HepG2 (cell line): ENCODE results near the gene UCN3. TPM values are rescaled to one million over a fixed set of nuclear protein-coding genes. Genes with fewer than 3 reads are reported as not detected.

Source experiments
- ATAC-seq: fragments of 200-7000 bp; cut with Tn5 transposase; 3 replicates; pipeline ENCODE4 v1.9.1; 2020; ENCODE audit warnings: mild to moderate bottlenecking, moderate library complexity
- BruUV-seq: library from RNA; stranded (reverse); fragments of 400-500 nt; replicated peaks from 2 replicates; lab custom pipeline; 2021; lab: Mats Ljungman, UMichigan
- CTCF ChIA-PET: fragments of 300-600 bp; formaldehyde crosslinking; extraction: SDS; loops from one replicate; lab custom pipeline; 2021; ENCODE audit warnings: low total read pairs, inconsistent platforms, low intra/inter-chr PET ratio; lab: Yijun Ruan, JAX
- POLR2A ChIA-PET: fragments of 350-600 bp; sonication (Branson Sonifier 250); formaldehyde crosslinking; loops from one replicate; lab custom pipeline; 2020; ENCODE audit warnings: antibody characterized with exemption, inconsistent platforms; lab: Yijun Ruan, JAX
- DNase-seq: peaks from one replicate; pipeline ENCODE4 v3.0.0-alpha.2; 2015; ENCODE audit warnings: low spot score
- FAIRE-seq: peaks from 3 replicates; lab custom pipeline; 2011; peaks lifted over from hg19 to GRCh38; lab: Jason Lieb, UNC
- H2AFZ ChIP-seq: one replicate; pipeline ENCODE4 v1.6.1; 2011; ENCODE audit warnings: low read length, inconsistent platforms
- H3K27ac ChIP-seq: fragments of 300-600 bp; 3 replicates; pipeline ENCODE4 v1.8.0; 2011; ENCODE audit warnings: mixed run types, mild to moderate bottlenecking, mixed read lengths, low read length, inconsistent platforms; ENCODE audit not compliant: insufficient read depth; ENCODE audit errors: extremely low read length
- H3K27me3 ChIP-seq, 2 experiments: fragments of 200-600 bp in 1 of 2; 2 replicates in 1 of 2; 3 replicates in 1 of 2; pipeline versions ENCODE4 v1.6.0 to v1.8.0; 2011; ENCODE audit warnings: low read length in 2 of 2, mild to moderate bottlenecking in 2 of 2, moderate library complexity in 2 of 2, inconsistent platforms in 1 of 2; ENCODE audit not compliant: insufficient read depth in 2 of 2, control insufficient read depth in 1 of 2
- H3K36me3 ChIP-seq, 2 experiments: fragments of 200-600 bp in 1 of 2; replicated peaks in 1 of 2; 2 replicates in 1 of 2; 3 replicates in 1 of 2; pipeline versions ENCODE4 v1.5.1 to v1.8.0; 2011; ENCODE audit warnings: low read length in 2 of 2, inconsistent platforms in 1 of 2; ENCODE audit not compliant: insufficient read depth in 2 of 2, control insufficient read depth in 1 of 2
- H3K4me1 ChIP-seq: 2 replicates; pipeline ENCODE4 v1.5.1; 2012; ENCODE audit warnings: low read length, inconsistent platforms; ENCODE audit not compliant: insufficient read depth
- H3K4me2 ChIP-seq: 2 replicates; pipeline ENCODE4 v1.6.0; 2011; ENCODE audit warnings: low read depth, low read length, inconsistent platforms
- H3K4me3 ChIP-seq, 3 experiments: fragments of 200-600 bp in 1 of 3; sonication (generic), shearing (Covaris generic) in 1 of 3; replicated peaks in 1 of 3; 2 replicates each; pipeline ENCODE4 v1.5.1; 2011 to 2016; ENCODE audit warnings: low read length in 3 of 3, inconsistent platforms in 2 of 3, low read depth in 2 of 3, mild to moderate bottlenecking in 2 of 3, control low read depth in 1 of 3, mixed read lengths in 1 of 3; ENCODE audit not compliant: insufficient read depth in 1 of 3
- H3K79me2 ChIP-seq: one replicate; pipeline ENCODE4 v1.6.1; 2011; ENCODE audit warnings: low read length, inconsistent platforms; ENCODE audit not compliant: insufficient read depth
- H3K9ac ChIP-seq: 2 replicates; pipeline ENCODE4 v1.6.0; 2011; ENCODE audit warnings: mild to moderate bottlenecking, low read depth, low read length, inconsistent platforms; ENCODE audit not compliant: insufficient read depth
- H3K9me3 ChIP-seq: 2 replicates; pipeline ENCODE4 v1.5.1; 2012; ENCODE audit warnings: mild to moderate bottlenecking, low read length
- H4K20me1 ChIP-seq: 2 replicates; pipeline ENCODE4 v1.6.0; 2011; ENCODE audit warnings: inconsistent platforms, mild to moderate bottlenecking, low read length, moderate library complexity; ENCODE audit not compliant: insufficient read depth
- CERS6 ChIP-seq: sonication (generic); formaldehyde crosslinking; IDR thresholded peaks from 2 replicates; pipeline ENCODE4 v1.5.0; 2020; ENCODE audit warnings: missing genetic modification reagents
- ETV5 ChIP-seq: IDR thresholded peaks from 2 replicates; pipeline ENCODE4 v1.6.1; 2018; ENCODE audit warnings: missing biosample characterization, missing genetic modification reagents, inconsistent platforms, borderline replicate concordance
- HNRNPK ChIP-seq: fragments of 200-400 bp; formaldehyde crosslinking; IDR thresholded peaks from 2 replicates; pipeline ENCODE4 v1.6.1; 2018; ENCODE audit warnings: low read length, low read depth, moderate library complexity, mild to moderate bottlenecking; ENCODE audit not compliant: poor library complexity, severe bottlenecking
- IRF9 ChIP-seq: sonication (generic); formaldehyde crosslinking; IDR thresholded peaks from 2 replicates; pipeline ENCODE4 v1.8.0; 2022; ENCODE audit warnings: missing genetic modification reagents, mild to moderate bottlenecking, borderline replicate concordance
- MTF2 ChIP-seq: sonication (generic); formaldehyde crosslinking; IDR thresholded peaks from 2 replicates; pipeline ENCODE4 v1.5.0; 2020; ENCODE audit warnings: missing genetic modification reagents, borderline replicate concordance
- MYNN ChIP-seq: sonication (generic); formaldehyde crosslinking; IDR thresholded peaks from 2 replicates; pipeline ENCODE4 v1.4.0; 2020; ENCODE audit warnings: mild to moderate bottlenecking, low read depth, missing genetic modification reagents
- NFKB2 ChIP-seq: sonication (generic); formaldehyde crosslinking; IDR thresholded peaks from 2 replicates; pipeline ENCODE4 v1.4.0; 2020; ENCODE audit warnings: missing genetic modification reagents, borderline replicate concordance
- PLSCR1 ChIP-seq: sonication (generic); formaldehyde crosslinking; IDR thresholded peaks from 2 replicates; pipeline ENCODE4 v1.5.0; 2020; ENCODE audit warnings: missing genetic modification reagents, mild to moderate bottlenecking, borderline replicate concordance
- POLR2AphosphoS5 ChIP-seq: IDR thresholded peaks from 2 replicates; pipeline ENCODE4 v1.6.1; 2012; ENCODE audit warnings: low read depth, low read length
- SPEN ChIP-seq: sonication (generic); formaldehyde crosslinking; IDR thresholded peaks from 2 replicates; pipeline ENCODE4 v1.5.1; 2020; ENCODE audit warnings: low read depth, mild to moderate bottlenecking, missing genetic modification reagents
- ZFP82 ChIP-seq: sonication (generic); formaldehyde crosslinking; IDR thresholded peaks from 2 replicates; pipeline ENCODE4 v1.5.1; 2020; ENCODE audit warnings: mild to moderate bottlenecking, missing genetic modification reagents, borderline replicate concordance
- ZFX ChIP-seq: sonication (generic); formaldehyde crosslinking; IDR thresholded peaks from 2 replicates; pipeline ENCODE4 v1.4.0; 2020; ENCODE audit warnings: mild to moderate bottlenecking, low read depth, missing genetic modification reagents, moderate library complexity
- ZNF33B ChIP-seq: sonication (generic); formaldehyde crosslinking; IDR thresholded peaks from 2 replicates; pipeline ENCODE4 v1.5.1; 2020; ENCODE audit warnings: mild to moderate bottlenecking, missing genetic modification reagents
- ZNF44 ChIP-seq: sonication (generic); formaldehyde crosslinking; IDR thresholded peaks from 2 replicates; pipeline ENCODE4 v1.5.1; 2020; ENCODE audit warnings: mild to moderate bottlenecking, missing genetic modification reagents
- ZNF737 ChIP-seq: sonication (generic); formaldehyde crosslinking; IDR thresholded peaks from 2 replicates; pipeline ENCODE4 v1.5.0; 2020; ENCODE audit warnings: missing genetic modification reagents, mild to moderate bottlenecking, borderline replicate concordance
- ZSCAN29 ChIP-seq: sonication (generic); formaldehyde crosslinking; conservative IDR thresholded peaks from 2 replicates; pipeline ENCODE4 v1.4.0; 2020; ENCODE audit warnings: mild to moderate bottlenecking, missing genetic modification reagents
- WGBS: methylation state at CpG from one replicate; pipeline ENCODE4 v1.1.6; 2017; ENCODE audit warnings: low lambda C conversion rate; 5-methylcytosine and 5-hydroxymethylcytosine counted together
- in situ Hi-C: cut with HindIII; loops from 2 replicates; pipeline ENCODE4 v1.10.0; 2017; ENCODE audit warnings: low pct_unique_long_range_greater_than_20kb; ENCODE audit not compliant: extremely low pct_ligation_motif_present
- intact Hi-C: fragments of 100-400 bp; cut with micrococcal nuclease; formaldehyde crosslinking; loops from one replicate; pipeline ENCODE4 v1.10.0; 2022; ENCODE audit not compliant: unreplicated experiment
- polyA plus RNA-seq, 8 experiments: library from polyadenylated mRNA; depleted of rRNA in 3 of 8; stranded (reverse) in 7 of 8; unstranded in 1 of 8; fragments of >200 nt; fragmentation: Illumina TruSeq in 4 of 8; extraction: Trizol in 4 of 8; gene quantifications; 2 replicates each; pipeline versions ENCODE4 v1.2.1 to v1.2.3, GENCODE V29; 2011 to 2016; ENCODE audit warnings: low read depth in 4 of 8, missing spikeins in 1 of 8, mixed read lengths in 1 of 8; ENCODE audit not compliant: insufficient read depth in 1 of 8
- total RNA-seq, 5 experiments: library from RNA; depleted of rRNA; stranded (reverse); fragments of >200 nt; fragmentation: Illumina TruSeq; extraction: Trizol; gene quantifications; 2 replicates each; pipeline ENCODE4 v1.2.3, GENCODE V29; 2016; ENCODE audit warnings: low read depth in 1 of 5
- TF ChIP-seq, protein P1 (sequence below): sonication (generic); formaldehyde crosslinking; IDR thresholded peaks from 2 replicates; pipeline ENCODE4 v1.4.0; 2020; ENCODE audit warnings: missing genetic modification reagents

Gene UCN3
- total and polyA plus RNA-seq, 2 of the 13 experiments (the other 11 are each of a cell fraction or from before 2014, with no cell fraction given), result not detected

DNA sequence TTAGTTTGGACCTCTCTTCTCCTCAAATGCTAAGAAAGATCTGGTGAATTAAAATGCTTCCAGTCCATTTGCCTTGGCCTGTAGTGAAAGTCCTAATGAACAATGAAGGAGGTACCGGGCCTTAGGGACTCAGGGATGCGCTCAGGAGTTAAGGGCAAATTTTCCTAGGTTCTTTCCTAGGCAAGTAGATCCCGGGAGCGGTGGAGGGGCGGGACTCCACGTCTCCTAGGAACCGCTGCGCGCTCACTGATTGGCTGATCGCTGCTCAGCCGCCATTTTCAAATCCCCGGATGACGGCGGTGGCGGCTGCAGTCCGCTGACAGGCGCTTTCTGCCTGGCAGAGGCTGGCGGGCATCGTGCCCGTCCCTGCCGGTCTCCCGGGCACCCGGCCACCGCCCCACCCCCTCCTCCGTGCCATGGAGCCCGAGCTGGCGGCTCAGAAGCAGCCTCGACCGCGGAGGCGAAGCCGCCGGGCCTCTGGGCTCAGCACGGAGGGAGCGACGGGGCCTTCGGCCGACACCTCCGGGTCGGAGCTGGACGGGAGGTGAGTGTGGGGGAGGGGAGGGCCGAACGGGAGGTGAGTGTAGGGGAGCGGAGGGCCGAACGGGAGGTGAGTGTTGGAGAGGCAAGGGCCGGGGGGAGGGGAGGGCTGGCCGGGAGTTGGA is 47.6 kb downstream of the UCN3 start, which contains the start of gene NET1:
NET1 (plus strand) TSS at position 281 of the 665 bp plus-strand sequence; CDS start at position 417, 136 bp downstream.
- peak within 1 kb of the TSS; percentile 75 for H3K27ac ChIP-seq
- H2AFZ ChIP-seq, result peak within 1 kb of the TSS; percentile 90
- WGBS, result under 1% methylated on average over 36 of the region's 48 CpGs
- ChIA-PET CTCF (no interaction called here), POLR2A (no interaction called here)
- FAIRE-seq (peak; percentile 67), ATAC-seq (peak; percentile 98), DNase-seq (peak; percentile 80)
- H3K36me3 ChIP-seq, result no peaks in the 10 kb centered on the region
- peak within 1 kb of the TSS; percentile 83 for H3K9ac ChIP-seq
- H3K4me1 ChIP-seq, result peaks cover 30% of the 10 kb centered on the region
- intact Hi-C loops (no loop called here), in situ Hi-C loops (no loop called here)
- H3K79me2 ChIP-seq, result peaks cover 44% of the 10 kb centered on the region
- BruUV-seq, result no TSS peak
- no peaks in the 10 kb centered on the region for H4K20me1 ChIP-seq
- peak within 1 kb of the TSS; percentile 92 for H3K4me2 ChIP-seq
- H3K27me3 ChIP-seq, result peaks cover 0 to 10% of the 10 kb centered on the region in 2 experiments; a peak in 1 of 5 replicates
- peak within 1 kb of the TSS; percentile 83 to 92 (median 83) for H3K4me3 ChIP-seq
- peaks cover 1% of the 10 kb centered on the region; the same call in 1 of the 2 replicates for H3K9me3 ChIP-seq
- peak; percentile 60; the same call in 1 of the 2 replicates for TF ChIP-seq IRF9
- TF ChIP-seq ZNF44, result no peak
- TF ChIP-seq MYNN (CRISPR knock-in tag), result no peak
- TF ChIP-seq SPEN, result peak; percentile 62; the same call in 1 of the 2 replicates
- TF ChIP-seq HNRNPK, result peak; percentile 97
- no peak for TF ChIP-seq PLSCR1 (CRISPR knock-in tag)
- 0 out of 2 replicates have a peak, but pooled peaks have one; percentile 35 for TF ChIP-seq ZSCAN29 (CRISPR knock-in tag)
- TF ChIP-seq, protein P1, sequence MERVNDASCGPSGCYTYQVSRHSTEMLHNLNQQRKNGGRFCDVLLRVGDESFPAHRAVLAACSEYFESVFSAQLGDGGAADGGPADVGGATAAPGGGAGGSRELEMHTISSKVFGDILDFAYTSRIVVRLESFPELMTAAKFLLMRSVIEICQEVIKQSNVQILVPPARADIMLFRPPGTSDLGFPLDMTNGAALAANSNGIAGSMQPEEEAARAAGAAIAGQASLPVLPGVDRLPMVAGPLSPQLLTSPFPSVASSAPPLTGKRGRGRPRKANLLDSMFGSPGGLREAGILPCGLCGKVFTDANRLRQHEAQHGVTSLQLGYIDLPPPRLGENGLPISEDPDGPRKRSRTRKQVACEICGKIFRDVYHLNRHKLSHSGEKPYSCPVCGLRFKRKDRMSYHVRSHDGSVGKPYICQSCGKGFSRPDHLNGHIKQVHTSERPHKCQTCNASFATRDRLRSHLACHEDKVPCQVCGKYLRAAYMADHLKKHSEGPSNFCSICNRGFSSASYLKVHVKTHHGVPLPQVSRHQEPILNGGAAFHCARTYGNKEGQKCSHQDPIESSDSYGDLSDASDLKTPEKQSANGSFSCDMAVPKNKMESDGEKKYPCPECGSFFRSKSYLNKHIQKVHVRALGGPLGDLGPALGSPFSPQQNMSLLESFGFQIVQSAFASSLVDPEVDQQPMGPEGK (CRISPR knock-in tag), result 0 out of 2 replicates have a peak, but pooled peaks have one; percentile 20
- TF ChIP-seq ZNF737, result no peak
- TF ChIP-seq POLR2AphosphoS5, result peak; percentile 43; the same call in 1 of the 2 replicates
- peak; percentile 58; the same call in 1 of the 2 replicates for TF ChIP-seq NFKB2
- no peak for TF ChIP-seq CERS6 (CRISPR knock-in tag)
- TF ChIP-seq ZFX (CRISPR knock-in tag), result peak; percentile 81
- peak; percentile 30; the same call in 1 of the 2 replicates for TF ChIP-seq ETV5 (CRISPR knock-in tag)
- no peak for TF ChIP-seq ZNF33B (CRISPR knock-in tag)
- TF ChIP-seq MTF2 (CRISPR knock-in tag), result no peak
- 0 out of 2 replicates have a peak, but pooled peaks have one; percentile 62 for TF ChIP-seq ZFP82
